ENCODE results near the gene PTPN23. TPM values are rescaled to one million over a fixed set of nuclear protein-coding genes. Genes with fewer than 3 reads are reported as not detected.

PTPN23 gene
- total and polyA plus RNA-seq, 2 of the 13 experiments (the other 11 are each of a cell fraction or from before 2014, with no cell fraction given): 2.3 to 3.7 TPM

DNA sequence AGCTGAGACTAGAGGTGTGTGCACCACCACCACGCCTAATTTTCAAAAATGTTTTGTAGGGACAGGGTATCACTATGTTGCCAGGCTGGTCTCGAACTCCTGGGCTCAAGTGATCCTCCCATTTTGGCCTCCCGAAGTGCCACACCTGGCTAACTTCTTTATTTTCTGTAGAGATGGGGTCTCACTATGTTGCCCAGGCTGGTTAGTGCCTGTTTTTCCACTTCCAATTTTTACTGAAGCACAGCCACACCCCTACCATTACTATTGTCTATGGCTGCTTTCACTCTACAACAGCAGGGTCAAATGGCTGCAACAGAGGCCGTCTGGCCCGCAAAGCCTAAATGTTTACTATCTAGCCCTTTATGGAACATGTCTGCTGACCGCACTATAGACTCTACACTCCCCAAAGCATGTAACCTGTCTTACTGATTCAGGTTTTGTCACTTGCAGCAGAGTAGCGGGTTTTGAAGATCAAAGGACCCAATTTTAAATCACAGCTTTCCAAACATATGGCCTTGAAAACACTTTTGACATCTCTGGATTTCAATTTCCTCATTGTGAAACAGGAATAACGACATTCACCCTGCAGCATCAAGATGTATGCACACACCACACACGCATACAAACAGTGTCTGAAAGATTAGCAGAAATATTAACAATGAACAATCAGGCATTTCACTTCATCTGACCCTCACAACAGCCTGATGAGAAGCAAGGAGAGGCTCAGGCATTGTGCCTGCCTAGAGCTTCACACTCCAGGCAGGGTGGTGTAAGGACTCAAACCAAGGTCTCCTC, 48.9 kb downstream of the PTPN23 start:
- no peaks in the 10 kb centered on the region for H3K9me3 ChIP-seq (ENCODE audit: low read length)
- H2AFZ ChIP-seq (ENCODE audit: low read length): no peak overlapping the region
- CTCF ChIA-PET (ENCODE audit: low intra/inter-chr PET ratio, low total read pairs): no interaction called here
- WGBS (ENCODE audit: low lambda C conversion rate): 94% methylated on average over 9 of the region's 9 CpGs
- no peak overlapping the region for H3K9ac ChIP-seq (ENCODE audit: insufficient read depth, low read depth, low read length)
- peaks cover 33% of the 10 kb centered on the region for H3K4me1 ChIP-seq (ENCODE audit: insufficient read depth, low read length)
- no peaks in the 10 kb centered on the region for H4K20me1 ChIP-seq (ENCODE audit: insufficient read depth, low read length)
- POLR2A ChIA-PET: no interaction called here
- no peak overlapping the region for H3K27ac ChIP-seq (ENCODE audit: extremely low read length, insufficient read depth, low read length)
- H3K27me3 ChIP-seq (ENCODE audit: control insufficient read depth in 1 of 2, insufficient read depth in 2 of 2, low read length in 2 of 2): no peaks in the 10 kb centered on the region
- no peak overlapping the region for H3K4me3 ChIP-seq (replicated peaks in 1 of 3; ENCODE audit: insufficient read depth in 1 of 3, low read depth in 2 of 3, low read length in 3 of 3)
- no TSS peak for BruUV-seq (replicated peaks)
- no peak for DNase-seq (ENCODE audit: low spot score)
- no peak for ATAC-seq
- H3K4me2 ChIP-seq (ENCODE audit: low read depth, low read length): no peak overlapping the region
- H3K79me2 ChIP-seq (ENCODE audit: insufficient read depth, low read length): no peaks in the 10 kb centered on the region
- no peak for FAIRE-seq
- peaks cover 24 to 54% of the 10 kb centered on the region in 2 experiments for H3K36me3 ChIP-seq (replicated peaks in 1 of 2; ENCODE audit: control insufficient read depth in 1 of 2, insufficient read depth in 2 of 2, low read length in 2 of 2)
- in situ Hi-C loops (cut with HindIII; ENCODE audit: extremely low pct_ligation_motif_present, low pct_unique_long_range_greater_than_20kb) (loop anchor here (10.0 kb wide), 1 partner anchor 355 kb away; the partner anchor contains the start of gene SMARCC1), intact Hi-C loops (cut with micrococcal nuclease; ENCODE audit: unreplicated experiment) (no loop called here)
- TF ChIP-seq ZNF121 (CRISPR knock-in tag; IDR thresholded peaks at IDR 0.05): peak; percentile 65
- peak; percentile 11; the same call in 1 of the 2 replicates for TF ChIP-seq GFI1 (CRISPR knock-in tag; IDR thresholded peaks at IDR 0.05; ENCODE audit: borderline replicate concordance)
- TF ChIP-seq XRCC5 (optimal IDR thresholded peaks at IDR 0.05; ENCODE audit: low read length): no peak

DNA sequence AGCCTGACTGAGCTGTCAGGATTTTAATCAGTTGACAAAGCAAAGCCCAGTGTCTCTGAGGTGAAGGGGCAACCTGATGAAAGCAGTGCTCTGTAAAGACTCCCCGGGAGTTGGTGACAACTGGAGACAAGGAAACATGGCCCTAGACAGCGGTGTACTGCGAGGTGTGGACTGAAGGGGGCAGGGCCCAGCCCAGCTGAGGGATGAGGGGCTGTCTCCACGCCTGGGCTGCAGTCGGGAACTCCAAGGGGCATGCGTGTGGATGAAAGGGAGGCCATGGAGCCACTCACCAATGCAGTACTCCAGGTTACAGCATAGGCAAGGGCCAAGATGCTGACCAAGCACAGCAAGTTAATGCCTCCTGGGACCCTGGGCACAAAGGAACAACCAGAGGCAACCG, 49.8 kb downstream of the PTPN23 start:
- POLR2A ChIA-PET: interaction anchor here (1.7 kb wide), 1 partner anchor 13 kb away, joined by 3 read pairs; no protein-coding TSS in a partner anchor
- TF ChIP-seq SMAD9 (CRISPR knock-in tag; IDR thresholded peaks at IDR 0.05) (no peak), XBP1 (CRISPR knock-in tag; IDR thresholded peaks at IDR 0.05) (no peak), ZNF781 (CRISPR knock-in tag; IDR thresholded peaks at IDR 0.05; ENCODE audit: borderline replicate concordance, not compliant biosample characterization) (no peak), NFE2L2 (IDR thresholded peaks at IDR 0.05; ENCODE audit: low read length) (no peak), MED1 (CRISPR knock-in tag; IDR thresholded peaks at IDR 0.05) (no peak), PCBP1 (IDR thresholded peaks at IDR 0.05; ENCODE audit: borderline replicate concordance, low read depth, low read length) (no peak)
- TF ChIP-seq, protein P1, sequence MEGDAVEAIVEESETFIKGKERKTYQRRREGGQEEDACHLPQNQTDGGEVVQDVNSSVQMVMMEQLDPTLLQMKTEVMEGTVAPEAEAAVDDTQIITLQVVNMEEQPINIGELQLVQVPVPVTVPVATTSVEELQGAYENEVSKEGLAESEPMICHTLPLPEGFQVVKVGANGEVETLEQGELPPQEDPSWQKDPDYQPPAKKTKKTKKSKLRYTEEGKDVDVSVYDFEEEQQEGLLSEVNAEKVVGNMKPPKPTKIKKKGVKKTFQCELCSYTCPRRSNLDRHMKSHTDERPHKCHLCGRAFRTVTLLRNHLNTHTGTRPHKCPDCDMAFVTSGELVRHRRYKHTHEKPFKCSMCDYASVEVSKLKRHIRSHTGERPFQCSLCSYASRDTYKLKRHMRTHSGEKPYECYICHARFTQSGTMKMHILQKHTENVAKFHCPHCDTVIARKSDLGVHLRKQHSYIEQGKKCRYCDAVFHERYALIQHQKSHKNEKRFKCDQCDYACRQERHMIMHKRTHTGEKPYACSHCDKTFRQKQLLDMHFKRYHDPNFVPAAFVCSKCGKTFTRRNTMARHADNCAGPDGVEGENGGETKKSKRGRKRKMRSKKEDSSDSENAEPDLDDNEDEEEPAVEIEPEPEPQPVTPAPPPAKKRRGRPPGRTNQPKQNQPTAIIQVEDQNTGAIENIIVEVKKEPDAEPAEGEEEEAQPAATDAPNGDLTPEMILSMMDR (CRISPR knock-in tag; IDR thresholded peaks at IDR 0.05): no peak
- TF ChIP-seq, protein P2, sequence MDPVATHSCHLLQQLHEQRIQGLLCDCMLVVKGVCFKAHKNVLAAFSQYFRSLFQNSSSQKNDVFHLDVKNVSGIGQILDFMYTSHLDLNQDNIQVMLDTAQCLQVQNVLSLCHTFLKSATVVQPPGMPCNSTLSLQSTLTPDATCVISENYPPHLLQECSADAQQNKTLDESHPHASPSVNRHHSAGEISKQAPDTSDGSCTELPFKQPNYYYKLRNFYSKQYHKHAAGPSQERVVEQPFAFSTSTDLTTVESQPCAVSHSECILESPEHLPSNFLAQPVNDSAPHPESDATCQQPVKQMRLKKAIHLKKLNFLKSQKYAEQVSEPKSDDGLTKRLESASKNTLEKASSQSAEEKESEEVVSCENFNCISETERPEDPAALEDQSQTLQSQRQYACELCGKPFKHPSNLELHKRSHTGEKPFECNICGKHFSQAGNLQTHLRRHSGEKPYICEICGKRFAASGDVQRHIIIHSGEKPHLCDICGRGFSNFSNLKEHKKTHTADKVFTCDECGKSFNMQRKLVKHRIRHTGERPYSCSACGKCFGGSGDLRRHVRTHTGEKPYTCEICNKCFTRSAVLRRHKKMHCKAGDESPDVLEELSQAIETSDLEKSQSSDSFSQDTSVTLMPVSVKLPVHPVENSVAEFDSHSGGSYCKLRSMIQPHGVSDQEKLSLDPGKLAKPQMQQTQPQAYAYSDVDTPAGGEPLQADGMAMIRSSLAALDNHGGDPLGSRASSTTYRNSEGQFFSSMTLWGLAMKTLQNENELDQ (CRISPR knock-in tag; IDR thresholded peaks at IDR 0.05; ENCODE audit: borderline replicate concordance): no peak
- TF ChIP-seq, protein P3, sequence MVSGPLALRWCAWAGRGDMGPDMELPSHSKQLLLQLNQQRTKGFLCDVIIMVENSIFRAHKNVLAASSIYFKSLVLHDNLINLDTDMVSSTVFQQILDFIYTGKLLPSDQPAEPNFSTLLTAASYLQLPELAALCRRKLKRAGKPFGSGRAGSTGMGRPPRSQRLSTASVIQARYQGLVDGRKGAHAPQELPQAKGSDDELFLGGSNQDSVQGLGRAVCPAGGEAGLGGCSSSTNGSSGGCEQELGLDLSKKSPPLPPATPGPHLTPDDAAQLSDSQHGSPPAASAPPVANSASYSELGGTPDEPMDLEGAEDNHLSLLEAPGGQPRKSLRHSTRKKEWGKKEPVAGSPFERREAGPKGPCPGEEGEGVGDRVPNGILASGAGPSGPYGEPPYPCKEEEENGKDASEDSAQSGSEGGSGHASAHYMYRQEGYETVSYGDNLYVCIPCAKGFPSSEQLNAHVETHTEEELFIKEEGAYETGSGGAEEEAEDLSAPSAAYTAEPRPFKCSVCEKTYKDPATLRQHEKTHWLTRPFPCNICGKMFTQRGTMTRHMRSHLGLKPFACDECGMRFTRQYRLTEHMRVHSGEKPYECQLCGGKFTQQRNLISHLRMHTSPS (CRISPR knock-in tag; IDR thresholded peaks at IDR 0.05; ENCODE audit: low read depth): no peak

More for the DNA sequence above, 49.8 kb downstream of the PTPN23 start:
- H3K4me1 ChIP-seq (ENCODE audit: insufficient read depth, low read length): peaks cover 33% of the 10 kb centered on the region
- no peaks in the 10 kb centered on the region for H3K27me3 ChIP-seq (ENCODE audit: control insufficient read depth in 1 of 2, insufficient read depth in 2 of 2, low read length in 2 of 2)
- H4K20me1 ChIP-seq (ENCODE audit: insufficient read depth, low read length): no peaks in the 10 kb centered on the region
- DNase-seq (ENCODE audit: low spot score): no peak
- in situ Hi-C loops (cut with HindIII; ENCODE audit: extremely low pct_ligation_motif_present, low pct_unique_long_range_greater_than_20kb) (no loop called here), intact Hi-C loops (cut with micrococcal nuclease; ENCODE audit: unreplicated experiment) (no loop called here)
- H3K36me3 ChIP-seq (replicated peaks in 1 of 2; ENCODE audit: control insufficient read depth in 1 of 2, insufficient read depth in 2 of 2, low read length in 2 of 2): peaks cover 27 to 57% of the 10 kb centered on the region in 2 experiments
- H3K9ac ChIP-seq (ENCODE audit: insufficient read depth, low read depth, low read length): no peak overlapping the region
- H3K9me3 ChIP-seq (ENCODE audit: low read length): no peaks in the 10 kb centered on the region
- FAIRE-seq: no peak
- ATAC-seq: no peak
- no peaks in the 10 kb centered on the region for H3K79me2 ChIP-seq (ENCODE audit: insufficient read depth, low read length)
- no TSS peak for BruUV-seq (replicated peaks)
- 97% methylated on average over 6 of the region's 7 CpGs for WGBS (ENCODE audit: low lambda C conversion rate)
- H3K27ac ChIP-seq (ENCODE audit: extremely low read length, insufficient read depth, low read length): no peak overlapping the region
- H2AFZ ChIP-seq (ENCODE audit: low read length): no peak overlapping the region
- CTCF ChIA-PET (ENCODE audit: low intra/inter-chr PET ratio, low total read pairs): no interaction called here
- H3K4me3 ChIP-seq (replicated peaks in 1 of 3; ENCODE audit: insufficient read depth in 1 of 3, low read depth in 2 of 3, low read length in 3 of 3): no peak overlapping the region
- no peak overlapping the region for H3K4me2 ChIP-seq (ENCODE audit: low read depth, low read length)

Measured in HepG2 (cell line).